Amygdala (tissue), 56 donors: ENCODE measurements around the gene NUBP2.

Experiments
- DNase-seq, 56 donors: peaks; one replicate each; lab custom pipeline; 2025; lab: John Stamatoyannopoulos, UW

The NUBP2 gene

DNA sequence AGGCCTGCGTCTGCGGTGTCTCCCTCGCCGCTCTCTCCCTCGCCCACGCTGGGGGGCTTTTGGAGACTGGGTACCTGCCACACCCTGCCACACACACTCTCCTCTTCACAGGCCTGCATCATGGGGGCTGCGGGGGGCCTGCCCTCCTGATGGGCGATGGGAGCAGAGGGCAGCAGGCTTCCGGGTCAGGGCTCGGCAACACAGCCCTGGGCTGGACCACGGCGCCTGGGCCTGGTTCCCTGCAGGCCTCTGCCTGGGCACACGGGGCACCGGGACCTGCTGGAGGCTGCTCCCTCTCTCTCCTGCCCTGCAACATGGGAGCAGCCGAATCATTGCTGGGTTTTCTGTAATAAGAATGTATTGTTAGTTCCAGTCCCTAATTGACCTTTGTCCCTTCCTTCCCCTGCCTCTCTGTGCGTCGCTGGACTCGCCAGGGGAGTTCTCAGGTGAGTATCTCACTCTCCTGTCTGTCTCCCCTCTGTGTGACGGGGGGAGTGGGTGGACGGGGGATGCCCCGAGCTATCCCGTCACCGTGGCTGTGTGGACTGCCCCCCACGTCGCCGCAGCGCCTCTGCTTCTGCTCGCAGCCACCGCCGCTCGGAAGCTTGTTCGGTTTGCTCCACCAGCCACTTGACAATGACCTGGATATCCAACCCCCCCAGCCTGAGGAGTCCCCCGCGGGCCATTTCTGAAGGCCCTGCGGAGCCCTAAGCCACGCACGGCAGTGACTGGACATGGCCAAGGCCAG is 24.9 kb upstream of the NUBP2 start:
- DNase-seq, result no peak

DNA sequence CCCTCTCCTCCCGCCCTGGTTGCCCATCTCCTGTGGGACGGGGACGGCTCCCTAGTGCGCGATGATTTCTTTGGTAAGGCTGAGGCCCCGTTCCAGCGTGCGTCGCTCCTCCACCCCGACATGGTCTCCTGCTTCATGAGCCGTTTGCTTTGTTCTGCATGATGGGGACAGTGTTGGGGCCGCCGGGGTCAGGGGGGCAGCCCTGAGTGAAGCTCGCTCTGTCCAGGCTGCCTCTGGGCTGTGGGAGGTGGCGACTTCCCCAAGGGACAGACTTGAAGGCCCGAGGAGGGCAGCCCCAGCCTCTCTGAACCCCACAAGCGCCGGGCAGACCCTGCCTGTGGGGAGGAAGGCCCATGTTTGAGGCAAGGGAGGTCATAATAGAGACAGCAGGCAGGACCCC is 23.8 kb upstream of the NUBP2 start:
- DNase-seq, result no peak

DNA sequence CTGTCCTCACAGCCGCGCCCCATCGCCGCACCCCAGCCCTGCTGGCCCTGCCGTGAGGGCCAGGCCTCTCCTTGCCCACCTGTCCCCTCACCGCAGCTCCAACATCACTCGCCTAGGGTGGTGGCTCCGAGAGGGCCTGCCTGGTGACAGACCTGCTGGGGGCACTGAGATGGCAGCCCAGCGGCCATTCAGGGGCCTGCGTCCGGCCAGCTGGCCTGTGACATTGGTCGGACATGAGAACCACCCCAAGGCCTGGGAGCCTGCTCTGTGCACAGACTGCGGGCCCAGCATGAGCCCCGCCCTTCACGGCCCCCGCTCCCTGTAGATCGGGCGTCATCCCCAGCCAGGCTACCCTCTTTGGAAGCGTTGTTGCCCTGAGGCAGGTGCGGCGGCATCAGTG is 23.2 kb upstream of the NUBP2 start:
- DNase-seq, result no peak

- no peak for DNase-seq
Measured at GRCh38 chr16:1760911-1761310, 21.8 kb upstream of the NUBP2 start.

DNA sequence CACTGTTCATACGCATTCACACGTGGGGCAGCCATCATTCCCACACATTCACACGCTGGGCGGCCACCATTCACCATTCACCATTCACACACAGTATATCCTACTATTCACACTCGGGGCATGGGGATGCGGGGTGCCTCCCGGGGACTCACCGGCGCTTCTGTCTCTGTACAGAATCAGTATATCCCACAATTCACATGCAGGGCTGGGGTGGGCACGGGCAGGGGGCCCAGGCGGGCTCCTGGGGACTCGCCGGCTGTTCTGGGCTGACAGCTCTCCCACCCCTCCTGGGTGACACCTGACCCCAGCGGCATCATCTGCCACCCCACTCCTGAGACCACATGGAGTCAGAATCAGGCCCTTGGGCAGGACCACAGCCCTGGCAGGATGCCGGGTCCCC is 21.0 kb upstream of the NUBP2 start:
- no peak for DNase-seq

- DNase-seq, result no peak
Measured at GRCh38 chr16:1762196-1762878, 20.4 kb upstream of the NUBP2 start.

DNA sequence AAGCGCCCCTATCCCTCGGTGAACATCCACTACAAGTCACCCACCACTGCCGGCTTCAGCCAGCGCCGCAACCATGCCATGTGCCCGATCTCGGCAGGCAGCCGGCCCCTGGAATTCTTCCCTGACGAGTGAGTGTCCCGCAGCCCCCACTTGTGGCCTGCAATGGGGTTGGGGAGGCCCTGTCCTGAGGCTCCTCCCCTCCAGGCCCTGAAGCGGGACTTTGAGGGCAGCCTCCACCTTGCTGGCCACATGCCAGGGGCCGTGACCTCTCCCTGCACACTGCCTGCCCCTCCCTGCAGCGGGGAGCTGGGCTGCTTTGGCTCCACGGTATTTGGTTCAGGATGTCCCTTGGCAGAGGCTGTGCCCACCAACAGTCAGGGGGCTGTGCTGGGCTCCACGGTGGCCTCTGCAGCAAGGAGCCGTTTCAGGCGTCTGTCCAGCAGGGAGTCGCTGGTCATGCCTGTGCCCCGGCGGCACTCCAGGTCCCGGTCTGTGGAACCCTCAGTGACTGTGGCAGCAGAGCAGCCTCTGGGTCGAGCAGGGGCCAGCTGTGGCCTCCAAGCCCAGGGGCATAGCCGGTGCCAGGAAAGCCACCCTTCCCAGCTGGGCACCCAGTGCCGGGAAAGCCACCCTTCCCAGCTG is 19.8 kb upstream of the NUBP2 start:
- DNase-seq, result peak in 3 of 56 donors; percentile 12 to 37 (median 22)

- DNase-seq, result peak in 1 of 56 donors; percentile 38
Measured at GRCh38 chr16:1763521-1764511, 18.9 kb upstream of the NUBP2 start.

DNA sequence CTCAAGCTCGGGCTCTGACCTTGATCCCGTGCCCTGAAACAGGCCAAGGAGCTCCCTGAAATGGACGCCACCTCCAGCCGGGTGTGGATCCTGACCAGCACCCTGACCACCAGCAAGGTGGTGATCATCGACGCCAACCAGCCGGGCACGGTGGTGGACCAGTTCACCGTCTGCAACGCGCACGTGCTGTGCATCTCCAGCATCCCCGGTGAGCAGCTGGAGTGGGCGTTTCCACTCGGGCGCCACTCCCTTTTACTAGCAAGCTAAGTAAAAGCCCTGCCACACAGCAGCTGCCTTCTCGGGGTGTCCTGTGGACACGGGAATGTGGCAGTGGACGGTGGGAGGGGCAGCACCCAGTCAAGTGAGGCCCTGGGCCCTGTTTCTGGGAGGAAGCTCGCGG is 17.8 kb upstream of the NUBP2 start:
- no peak for DNase-seq

DNA sequence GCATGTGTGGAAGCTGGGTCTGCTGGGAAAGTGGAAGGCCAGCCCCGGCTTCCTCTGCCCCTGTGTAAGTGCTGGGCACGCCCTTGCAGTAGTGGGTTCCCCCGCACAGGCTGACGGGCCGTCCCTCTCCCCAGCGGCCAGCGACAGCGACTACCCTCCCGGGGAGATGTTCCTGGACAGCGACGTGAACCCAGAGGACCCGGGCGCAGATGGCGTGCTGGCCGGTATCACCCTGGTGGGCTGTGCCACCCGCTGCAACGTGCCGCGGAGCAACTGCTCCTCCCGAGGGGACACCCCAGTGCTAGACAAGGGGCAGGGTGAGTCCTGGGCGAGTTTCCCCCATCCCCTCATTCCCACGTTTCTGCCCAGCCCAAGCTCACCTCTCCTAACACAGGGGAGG is 16.9 kb upstream of the NUBP2 start:
- DNase-seq, result no peak

DNA sequence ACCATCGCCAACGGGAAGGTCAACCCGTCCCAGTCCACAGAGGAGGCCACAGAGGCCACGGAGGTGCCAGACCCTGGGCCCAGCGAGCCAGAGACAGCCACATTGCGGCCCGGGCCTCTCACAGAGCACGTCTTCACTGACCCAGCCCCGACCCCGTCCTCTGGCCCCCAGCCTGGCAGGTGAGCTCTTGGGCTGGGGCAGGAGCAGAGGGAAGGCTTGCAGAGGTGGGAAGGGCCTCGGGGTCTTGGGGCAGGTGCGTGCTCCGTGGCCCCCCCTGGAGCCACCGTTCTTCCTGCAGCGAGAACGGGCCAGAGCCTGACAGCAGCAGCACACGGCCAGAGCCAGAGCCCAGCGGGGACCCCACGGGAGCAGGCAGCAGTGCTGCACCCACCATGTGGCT is 16.5 kb upstream of the NUBP2 start:
- DNase-seq, result no peak

GRCh38 chr16:1766701-1767100 is 16.1 kb upstream of the NUBP2 start:
- DNase-seq, result no peak

GRCh38 chr16:1767116-1767994 is 15.4 kb upstream of the NUBP2 start:
- DNase-seq, result no peak

DNA sequence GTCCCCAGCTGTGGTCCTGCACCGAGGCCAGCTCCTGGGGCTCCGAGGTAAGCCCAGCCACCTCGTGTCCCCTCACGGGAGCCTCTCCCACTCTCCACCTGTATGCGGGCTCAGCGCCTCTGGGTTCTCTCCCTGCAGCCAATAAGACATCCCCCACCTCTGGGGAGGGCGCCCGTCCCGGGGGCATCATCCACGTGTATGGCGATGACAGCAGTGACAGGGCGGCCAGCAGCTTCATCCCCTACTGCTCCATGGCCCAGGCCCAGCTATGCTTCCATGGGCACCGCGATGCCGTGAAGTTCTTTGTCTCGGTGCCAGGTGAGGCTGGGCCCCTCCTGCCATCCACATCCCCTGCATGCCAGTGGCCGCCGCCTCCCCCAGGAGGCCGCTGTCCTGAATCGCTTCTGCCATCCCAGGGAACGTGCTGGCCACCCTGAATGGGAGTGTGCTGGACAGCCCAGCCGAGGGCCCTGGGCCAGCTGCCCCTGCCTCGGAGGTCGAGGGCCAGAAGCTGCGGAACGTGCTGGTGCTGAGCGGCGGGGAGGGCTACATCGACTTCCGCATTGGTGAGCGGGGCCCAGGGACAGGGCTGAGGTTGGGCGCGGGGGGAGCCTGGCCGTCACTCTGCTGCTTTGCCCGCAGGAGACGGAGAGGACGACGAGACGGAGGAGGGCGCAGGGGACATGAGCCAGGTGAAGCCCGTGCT is 14.5 kb upstream of the NUBP2 start:
- DNase-seq, result no peak

- DNase-seq, result no peak
Measured at GRCh38 chr16:1768767-1769401, 13.9 kb upstream of the NUBP2 start.

GRCh38 chr16:1769402-1770300 is 13.1 kb upstream of the NUBP2 start:
- peak in 6 of 56 donors; percentile 24 to 68 (median 32) for DNase-seq
